ENCODE measurements around the gene SSR3.
"Not testable (repeated sequence)": the region's sequence is repeated elsewhere in the genome, so short reads cannot be mapped to it uniquely, and the experiment has no call there.

The SSR3 gene

DNA sequence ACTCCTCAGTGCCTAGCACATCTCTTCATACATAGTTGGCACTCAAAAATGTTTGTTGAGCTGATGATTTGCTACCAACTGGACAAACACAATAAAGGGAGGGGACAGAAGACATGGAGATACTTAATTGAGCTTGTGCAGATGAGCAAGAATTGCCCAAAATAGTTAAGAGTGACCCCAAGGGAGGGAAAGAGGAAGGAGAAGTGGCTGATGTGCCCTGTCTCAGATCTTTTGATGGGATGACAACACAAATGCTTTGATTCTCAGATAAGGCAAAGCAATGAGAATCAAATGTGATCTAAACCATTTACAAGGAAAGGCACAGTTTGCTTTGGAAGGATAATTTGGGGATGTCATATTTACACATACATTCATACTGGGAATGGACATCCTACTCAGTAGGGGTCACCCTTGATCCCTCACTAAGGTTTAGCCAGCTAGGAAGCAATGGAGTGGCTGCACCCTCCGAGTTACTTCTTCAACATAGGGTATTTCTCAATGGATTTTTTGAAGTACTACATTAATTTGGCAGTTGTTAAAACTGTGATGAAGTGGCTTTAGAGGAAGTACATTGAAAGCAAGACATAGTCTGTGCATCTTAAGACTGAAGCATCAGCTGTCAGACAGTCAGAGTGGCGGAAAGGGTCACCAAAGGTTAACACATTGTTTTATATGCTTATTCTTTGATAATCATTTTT, 21.9 kb upstream of the SSR3 start:
- DNase-seq (ENCODE audit: low read depth in 4 of 4, low spot score in 1 of 4): no peak

DNA sequence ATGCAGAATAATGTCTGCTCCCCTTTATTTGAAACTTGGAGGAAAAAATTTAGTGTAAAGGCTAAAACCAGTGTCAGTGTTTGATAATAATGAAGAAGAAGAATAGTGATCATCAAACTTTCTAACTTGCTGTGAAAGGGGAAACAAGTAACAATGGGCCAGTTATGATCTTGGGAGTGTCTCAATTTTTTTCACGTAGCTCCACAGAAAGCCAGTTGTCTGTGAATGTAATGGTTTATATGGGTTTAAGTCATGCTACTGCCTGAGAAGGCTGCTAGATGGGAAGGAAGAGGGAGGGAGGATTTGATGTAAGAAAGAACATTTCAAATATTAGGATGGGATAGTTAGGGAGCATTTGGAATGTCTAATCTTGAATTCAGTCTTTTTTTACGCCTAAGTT, 21.1 kb upstream of the SSR3 start:
- no peak for DNase-seq (ENCODE audit: low read depth in 4 of 4, low spot score in 1 of 4)

DNA sequence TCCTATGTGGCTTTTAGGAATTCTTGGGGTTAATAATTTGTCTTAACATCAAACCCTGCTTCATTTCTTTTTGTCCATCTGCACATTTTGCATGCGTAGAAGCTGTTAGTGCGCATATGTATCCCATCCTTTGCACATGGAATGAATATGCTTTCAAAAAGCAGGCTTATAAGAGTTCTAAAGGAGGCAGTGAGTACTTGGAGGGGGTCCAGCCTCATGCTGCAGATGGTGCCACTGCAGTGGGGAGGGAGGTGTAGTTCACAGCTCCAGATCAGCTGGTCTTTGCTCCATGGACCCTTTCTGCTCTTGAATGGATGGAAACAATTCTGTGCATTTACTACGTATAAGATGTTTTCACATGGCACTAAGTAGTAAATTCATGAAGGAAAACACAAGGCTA, 20.7 kb upstream of the SSR3 start:
- no peak for DNase-seq (ENCODE audit: low read depth in 4 of 4, low spot score in 1 of 4)

DNA sequence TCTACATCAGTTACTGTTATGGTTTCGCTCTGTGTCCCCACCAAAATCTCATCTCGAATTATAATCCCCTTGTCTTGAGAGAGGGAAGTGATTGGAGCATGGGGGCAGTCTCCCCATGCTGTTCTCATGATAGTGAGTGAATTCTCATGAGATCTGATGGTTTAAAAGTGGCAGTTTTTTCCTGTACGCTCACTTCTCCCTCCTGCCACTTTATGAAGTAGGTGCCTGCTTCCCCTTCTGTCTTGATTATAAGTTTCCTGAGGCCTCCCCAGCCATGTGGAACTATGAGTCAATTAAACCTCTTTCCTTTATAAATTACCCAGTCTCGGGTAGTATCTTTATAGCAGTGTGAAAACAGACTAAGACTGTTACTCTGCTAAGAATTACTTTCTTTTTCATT, 15.0 kb upstream of the SSR3 start:
- not testable (repeated sequence) for DNase-seq (ENCODE audit: low read depth in 4 of 4, low spot score in 1 of 4)

DNA sequence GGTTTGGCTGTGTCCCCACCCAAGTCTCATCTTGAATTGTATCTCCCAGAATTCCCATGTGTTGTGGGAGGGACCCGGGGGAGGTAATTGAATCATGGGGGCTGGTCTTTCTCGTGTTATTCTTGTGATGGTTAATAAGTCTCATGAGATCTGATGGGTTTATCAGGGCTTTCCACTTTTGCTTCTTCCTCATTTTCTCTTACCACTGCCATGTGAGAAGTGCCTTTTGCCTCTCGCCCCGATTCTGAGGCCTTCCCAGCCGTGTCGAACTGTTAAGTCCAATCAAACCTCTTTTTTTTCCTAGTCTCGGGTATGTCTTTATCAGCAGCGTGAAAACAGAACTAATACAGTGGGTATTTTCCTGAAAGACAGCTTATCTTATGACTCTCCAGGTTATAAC, 14.1 kb upstream of the SSR3 start:
- DNase-seq (ENCODE audit: low read depth in 4 of 4, low spot score in 1 of 4): not testable (repeated sequence)

DNA sequence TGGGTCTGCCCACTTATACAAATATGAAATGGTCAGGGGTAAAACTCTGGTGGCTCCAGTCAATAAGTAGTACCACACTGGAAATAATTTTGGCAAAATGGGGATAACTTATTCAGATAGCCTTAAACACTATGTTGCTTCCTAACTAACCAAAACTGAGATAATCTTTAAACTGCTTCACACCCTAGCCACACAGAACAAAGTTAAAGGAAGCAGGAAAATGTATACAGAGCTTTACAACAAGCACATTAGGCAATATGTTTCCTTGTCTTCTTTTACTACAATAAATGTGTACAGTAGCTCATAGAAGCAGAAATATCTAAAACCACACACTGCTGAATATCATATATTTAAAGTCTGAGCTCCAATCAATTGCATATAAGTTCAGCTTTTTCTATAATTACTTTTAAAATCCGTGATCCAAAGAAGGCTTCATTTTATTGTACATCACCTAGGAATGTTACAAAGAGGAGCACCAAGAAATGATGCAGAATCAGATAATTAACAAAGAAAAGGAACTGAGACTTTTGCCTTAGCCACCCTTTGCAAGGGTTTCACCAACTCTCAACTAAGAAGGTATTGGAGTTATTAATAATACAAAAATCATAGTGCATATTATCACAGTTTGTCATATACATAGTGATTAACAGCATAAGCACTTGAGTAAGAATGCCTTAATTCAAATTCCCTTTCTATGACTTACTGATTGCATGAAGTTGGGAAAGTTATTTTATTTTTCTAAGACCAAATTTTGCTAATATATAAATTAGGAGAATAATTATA, 9.2 kb upstream of the SSR3 start:
- DNase-seq (ENCODE audit: low read depth in 4 of 4, low spot score in 1 of 4): no peak

DNA sequence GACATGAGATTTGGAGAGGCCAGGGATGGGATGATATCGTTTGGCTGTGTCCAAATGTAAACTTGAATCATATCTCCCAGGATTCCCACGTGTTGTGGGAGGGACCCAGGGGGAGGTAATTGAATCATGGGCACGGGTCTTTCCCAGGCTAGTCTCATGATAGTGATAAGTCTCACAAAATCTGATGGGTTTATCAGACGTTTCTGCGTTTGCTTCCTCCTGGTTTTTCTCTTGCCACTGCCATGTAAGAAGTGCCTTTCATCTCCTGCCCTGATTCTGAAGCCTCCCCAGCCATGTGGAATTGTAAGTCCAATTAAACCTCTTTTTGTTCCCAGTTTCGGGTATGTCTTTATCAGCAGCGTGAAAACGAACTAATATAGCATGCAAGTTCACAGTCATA, 7.6 kb upstream of the SSR3 start:
- not testable (repeated sequence) for DNase-seq (ENCODE audit: low read depth in 4 of 4, low spot score in 1 of 4)

DNA sequence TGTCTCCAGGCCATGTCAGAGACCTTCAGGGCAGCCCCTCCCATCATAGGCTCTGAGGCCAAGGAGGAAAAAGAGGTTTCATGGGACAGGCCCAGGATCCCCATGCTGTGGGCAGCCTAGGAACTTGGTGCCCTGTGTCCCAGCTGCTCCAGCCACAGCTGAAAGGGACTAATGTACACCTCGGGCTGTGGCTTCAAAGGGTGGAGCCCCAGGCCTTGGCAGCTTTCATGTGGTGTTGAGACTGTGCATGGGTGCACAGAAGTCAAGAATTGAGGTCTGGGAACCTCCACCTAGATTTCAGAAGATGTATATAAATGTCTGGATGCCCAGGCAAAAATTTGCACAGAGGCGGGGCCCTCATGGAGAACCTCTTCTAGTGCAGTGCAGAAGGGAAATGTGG, 6.6 kb upstream of the SSR3 start:
- no peak for DNase-seq (ENCODE audit: low read depth in 4 of 4, low spot score in 1 of 4)

DNA sequence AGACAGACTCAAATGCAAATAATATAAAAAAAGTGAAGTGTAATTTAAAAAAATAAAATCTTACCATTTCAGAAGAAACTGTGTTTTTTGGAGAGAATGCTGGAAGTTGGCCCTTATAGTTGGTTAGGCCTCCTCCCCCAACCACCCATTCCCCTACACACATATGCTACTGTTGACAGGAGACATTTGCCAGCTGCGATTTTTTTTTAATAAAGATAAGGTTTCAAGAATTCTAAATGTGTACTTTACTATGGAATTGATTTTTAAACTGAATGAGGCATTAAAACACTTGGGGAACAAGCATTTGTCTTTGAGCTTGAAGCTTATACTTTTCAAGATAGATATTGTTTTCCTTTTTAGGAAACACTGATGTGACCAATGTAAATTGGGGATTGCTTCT, 4.4 kb upstream of the SSR3 start:
- no peak for DNase-seq (ENCODE audit: low read depth in 4 of 4, low spot score in 1 of 4)

DNA sequence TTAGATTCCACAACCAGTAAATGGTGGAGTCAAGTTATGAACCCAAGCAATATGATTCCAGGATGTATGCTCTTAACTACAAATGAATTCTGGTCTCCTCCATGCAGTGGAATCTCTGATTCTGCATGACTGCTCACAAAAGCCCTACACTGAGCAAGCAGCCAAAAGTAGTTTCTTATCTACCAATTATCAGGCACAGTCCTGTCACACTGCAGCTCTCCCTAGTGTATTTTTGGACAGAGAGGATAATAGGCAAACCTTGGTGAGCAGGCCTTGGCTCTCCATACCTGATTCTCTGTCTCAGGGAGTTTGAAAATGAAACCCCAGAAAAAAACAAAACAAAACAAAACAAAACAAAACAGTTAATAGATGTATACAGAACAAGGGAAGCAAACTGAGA, 3.5 kb upstream of the SSR3 start:
- DNase-seq (ENCODE audit: low read depth in 4 of 4, low spot score in 1 of 4): no peak

DNA sequence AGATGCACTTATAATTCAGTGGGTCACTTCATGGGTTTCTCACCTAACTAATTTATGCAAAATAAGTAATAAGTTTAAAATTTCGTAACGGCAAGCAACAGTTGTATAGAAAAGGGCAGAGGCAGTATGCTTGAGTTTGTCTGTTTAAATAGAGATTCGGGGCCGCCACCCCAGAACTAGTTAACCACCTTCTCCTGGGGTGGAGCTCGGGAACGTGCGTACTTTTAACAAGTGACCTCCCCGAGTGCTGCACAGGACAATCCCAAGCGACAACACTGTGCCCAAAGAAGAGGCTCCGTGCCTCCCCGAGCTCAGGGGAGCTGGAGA, 439 bp downstream of the SSR3 start:
- DNase-seq (ENCODE audit: low read depth in 4 of 4, low spot score in 1 of 4): no peak

DNA sequence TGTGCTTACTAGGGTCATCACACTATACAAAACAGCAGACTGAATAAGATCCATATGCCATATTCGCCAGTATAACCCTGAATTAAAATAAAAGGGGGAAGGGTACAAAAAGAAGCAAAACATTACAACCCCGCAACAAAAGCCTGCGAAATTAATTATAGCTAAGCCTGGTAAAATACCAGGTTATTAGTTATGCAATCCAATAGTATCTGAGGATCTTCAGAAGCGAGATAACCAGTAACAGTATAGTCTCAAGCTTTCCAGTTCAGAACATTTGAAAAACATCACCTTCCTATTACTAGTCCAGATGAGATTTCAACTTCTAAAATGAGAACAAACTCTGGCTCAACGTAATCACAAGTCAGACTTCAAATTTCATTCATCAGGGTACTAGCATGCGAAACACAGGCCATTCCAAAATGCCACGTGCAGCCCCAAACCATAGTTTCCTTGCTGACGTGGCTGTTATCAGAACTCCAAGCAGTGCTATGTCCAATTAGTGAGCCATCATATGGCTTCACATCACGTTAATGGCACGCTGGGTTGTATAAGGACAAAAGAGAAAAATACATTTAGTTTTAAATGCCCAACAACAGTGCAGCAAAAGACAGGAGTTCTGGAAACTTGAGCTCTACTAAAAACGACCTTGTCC, 1.1 kb downstream of the SSR3 start:
- DNase-seq (ENCODE audit: low read depth in 4 of 4, low spot score in 1 of 4): no peak

DNA sequence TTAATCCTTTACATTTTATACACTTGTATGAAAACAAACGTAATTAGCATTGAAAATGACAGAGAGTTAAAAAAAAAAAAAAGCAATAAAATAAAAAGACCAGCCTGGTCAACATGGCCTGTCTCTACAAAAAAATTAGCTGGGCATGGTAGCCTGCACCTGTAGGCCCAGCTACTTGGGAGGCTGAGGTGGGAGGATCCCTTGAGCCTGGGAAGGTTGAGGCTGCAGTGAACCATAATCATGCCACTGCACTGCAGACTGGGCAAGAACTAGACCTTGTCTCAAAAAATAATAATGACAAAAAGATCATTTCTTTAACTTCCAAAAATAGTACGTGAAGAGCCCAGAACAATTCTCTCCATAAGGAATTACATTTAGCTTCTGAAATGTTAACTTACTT, 1.9 kb downstream of the SSR3 start:
- no peak for DNase-seq (ENCODE audit: low read depth in 4 of 4, low spot score in 1 of 4)

DNA sequence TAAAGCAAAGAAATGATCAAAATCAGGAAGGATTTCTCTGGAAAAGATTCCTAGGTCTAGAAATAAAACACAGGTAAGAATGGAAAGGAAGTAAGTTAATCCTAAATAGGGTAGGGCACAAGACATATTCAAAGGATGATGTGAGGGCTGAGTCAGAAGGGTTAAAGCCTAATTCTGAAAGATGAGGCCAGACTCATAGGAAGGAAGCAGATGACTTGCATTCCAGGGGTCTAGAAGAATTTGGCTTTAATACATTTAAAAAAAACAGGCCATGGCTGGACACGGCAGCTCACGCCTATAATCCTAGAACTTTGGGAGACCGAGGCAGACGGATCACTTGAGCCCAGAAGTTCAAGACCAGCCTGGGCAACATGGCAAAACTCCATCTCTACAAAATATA, 3.2 kb downstream of the SSR3 start:
- no peak for DNase-seq (ENCODE audit: low read depth in 4 of 4, low spot score in 1 of 4)

DNA sequence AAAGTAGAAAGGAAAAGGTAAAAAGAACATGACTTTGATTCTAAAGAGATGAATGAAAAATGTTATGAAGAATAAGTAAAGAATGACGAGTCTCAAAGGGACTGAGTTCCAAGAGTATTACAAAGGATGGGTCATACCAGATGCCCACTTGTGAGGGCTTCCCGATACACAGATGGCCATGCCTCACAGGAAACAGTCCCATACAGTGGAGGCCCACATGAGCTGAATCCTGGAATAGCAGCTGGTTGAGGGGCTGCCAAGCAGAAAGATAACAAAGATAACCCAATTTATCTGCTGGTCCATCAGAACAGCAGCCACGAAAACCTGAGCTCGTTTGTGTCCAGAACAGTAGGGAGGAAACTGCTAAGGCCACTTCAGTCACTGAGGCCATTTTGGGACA, 3.7 kb downstream of the SSR3 start:
- DNase-seq (ENCODE audit: low read depth in 4 of 4, low spot score in 1 of 4): no peak

DNA sequence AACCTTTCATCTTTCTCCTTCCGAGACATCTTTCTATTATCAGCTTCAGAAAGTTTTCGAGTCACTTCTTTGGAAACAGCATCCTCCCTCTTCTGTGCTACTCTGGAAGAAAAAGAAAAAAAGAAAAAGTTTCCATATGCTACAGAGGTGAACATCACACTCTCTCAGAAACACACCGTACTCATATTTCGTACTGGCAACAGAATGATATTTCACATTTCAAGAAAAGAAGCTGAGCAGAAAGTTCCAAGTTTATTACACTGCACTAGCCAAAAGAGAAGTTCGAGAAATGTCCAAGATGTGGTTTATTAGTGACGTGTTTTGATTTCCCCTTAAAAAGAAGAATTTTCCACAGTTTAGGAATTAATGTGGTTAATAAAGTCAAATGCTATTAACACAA, 6.0 kb downstream of the SSR3 start:
- DNase-seq (ENCODE audit: low read depth in 4 of 4, low spot score in 1 of 4): no peak

DNA sequence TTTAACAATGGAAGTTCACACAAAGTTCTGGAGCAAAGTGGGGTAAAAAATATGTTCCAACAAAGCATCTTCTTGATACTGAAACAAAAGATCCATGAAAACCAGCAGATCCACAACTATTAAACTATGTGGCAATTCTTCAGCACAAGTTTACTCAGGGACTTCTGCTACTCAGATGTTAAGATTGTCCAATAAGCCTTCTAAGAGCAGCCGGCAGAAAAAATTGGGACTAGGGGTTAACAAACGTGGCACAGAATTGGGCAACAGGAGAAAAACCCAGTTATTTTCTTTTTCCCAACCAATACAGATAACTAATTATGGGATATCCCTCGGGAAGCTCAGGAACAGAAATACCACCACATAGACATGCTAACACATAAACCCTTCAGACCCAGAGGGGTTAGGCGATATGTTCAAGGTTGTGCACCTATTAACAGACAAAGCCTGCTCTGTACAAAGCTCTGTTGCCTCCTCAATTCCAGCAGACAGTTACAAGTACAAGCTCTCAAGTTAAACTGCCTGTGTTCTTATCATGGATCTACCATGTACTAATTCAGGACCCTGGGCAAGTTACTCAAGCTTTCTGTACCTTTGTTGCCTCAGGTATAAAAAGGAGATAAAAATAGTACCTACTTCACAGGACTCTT, 6.8 kb downstream of the SSR3 start:
- no peak for DNase-seq (ENCODE audit: low read depth in 4 of 4, low spot score in 1 of 4)

DNA sequence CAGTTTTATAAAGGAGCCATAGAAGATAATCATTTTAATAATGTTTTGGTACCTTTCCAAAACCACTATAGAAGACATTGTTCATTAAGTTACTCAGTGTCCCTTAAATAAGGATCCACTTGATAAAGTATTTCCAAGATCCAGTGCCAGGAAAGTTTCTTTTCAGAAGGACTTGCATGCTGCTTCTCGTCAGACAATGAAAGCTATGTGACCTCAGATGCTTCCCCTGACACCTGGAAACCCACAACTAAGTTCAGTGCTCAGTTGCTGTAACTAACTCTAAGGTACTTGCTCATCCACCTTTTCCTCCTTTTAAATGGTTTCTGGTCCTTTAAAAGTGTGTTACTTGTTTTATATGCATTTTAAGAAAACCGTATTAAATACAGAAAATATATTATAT, 7.3 kb downstream of the SSR3 start:
- no peak for DNase-seq (ENCODE audit: low read depth in 4 of 4, low spot score in 1 of 4)

DNA sequence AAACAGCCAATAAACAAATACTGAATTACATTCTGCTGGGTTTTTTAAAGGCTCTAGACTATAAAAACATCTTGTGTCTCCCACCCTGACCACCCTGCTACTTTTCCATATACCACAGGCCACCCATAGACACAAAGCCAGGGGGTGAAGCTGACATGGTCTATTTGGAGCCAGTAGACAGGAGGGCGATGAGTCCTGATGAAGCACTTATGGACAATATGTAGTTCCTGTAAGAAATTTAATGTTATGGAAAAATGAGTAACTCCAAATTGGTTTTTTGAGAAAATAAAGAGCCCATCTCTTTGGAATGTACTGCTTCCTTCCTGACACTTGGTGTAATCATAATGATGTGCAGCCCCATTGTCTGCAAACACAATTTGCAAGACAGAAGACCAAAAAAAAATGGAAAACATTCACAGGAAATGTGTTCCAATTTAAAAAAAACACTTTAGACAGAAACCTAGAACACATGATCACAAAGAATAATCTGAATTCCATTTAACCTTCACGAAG, 11.8 kb downstream of the SSR3 start:
- no peak for DNase-seq (ENCODE audit: low read depth in 4 of 4, low spot score in 1 of 4)

DNA sequence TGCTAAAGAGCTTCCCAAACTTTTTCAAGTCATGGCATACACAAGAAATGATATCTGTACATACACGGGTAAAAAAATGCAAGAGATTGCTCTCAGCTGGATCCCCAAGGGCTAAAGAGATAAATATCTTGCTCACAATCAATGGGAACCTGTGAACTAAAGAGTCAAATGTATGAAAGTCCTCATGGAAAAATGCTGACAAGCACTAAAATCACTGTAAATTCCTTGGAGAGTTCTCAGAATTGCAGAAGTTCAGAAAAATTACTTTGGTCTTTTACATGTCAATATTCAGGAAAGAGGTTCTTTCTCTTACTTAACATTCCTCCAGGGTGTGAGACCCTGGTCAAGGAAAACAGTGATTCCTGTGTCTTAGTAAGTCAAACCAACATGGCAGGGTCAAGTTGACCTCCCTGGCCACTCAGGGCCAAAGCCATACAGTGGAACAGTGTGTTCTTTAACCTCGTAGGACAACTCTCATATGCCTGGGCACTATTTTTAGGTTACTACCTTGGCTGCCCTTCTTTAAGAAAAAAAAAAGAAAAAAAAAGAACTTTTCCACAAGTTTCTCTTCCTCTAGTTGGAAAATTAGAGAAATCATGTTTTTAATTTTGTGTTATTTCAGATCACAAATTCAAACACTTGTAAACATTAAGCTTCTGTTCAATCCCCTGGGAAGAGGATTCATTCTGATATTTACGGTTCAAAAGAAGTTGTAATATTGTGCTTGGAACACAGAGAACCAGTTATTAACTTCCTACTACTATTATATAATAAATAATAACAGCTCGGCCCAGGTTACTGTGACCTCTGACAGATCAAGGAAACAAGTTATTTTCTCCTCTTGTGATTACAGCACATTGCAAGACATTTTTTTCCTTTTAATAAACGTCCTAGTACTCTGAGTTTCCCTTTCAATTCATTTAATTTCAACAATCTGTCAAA, 12.5 kb downstream of the SSR3 start:
- no peak for DNase-seq (ENCODE audit: low read depth in 4 of 4, low spot score in 1 of 4)

DNA sequence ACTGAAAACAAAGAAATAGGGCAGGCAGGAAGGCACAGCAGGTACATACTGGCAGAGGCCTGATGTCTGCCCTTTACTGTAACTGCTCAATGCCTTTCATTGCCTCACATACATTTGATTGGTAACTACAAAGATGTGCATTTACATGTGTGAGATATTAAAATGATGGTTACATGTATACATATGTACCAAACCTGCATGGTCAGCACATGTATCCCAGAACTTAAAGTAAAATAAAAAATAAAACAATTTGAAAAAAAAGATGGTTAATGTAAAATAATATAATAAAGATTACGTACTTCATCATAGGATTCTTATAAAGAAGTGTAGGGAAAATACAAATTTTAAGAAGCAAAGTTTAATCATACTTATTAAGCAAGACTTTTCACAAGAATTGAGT, 15.1 kb downstream of the SSR3 start:
- DNase-seq (ENCODE audit: low read depth in 4 of 4, low spot score in 1 of 4): no peak
